Suprapubic skin (tissue), 4 donors: Measurements from ENCODE around the gene CREB3. TPM values are rescaled to one million over a fixed set of nuclear protein-coding genes. Genes with fewer than 3 reads are reported as not detected.

Source experiments
- DNase-seq, 2 donors: peaks; one replicate each; pipeline ENCODE4 v3.0.0-alpha.2; 2019; ENCODE audit warnings: low spot score in 2 of 2
- H3K27ac ChIP-seq: fragments of 200-600 bp; sonication (generic); one replicate; pipeline ENCODE4 v1.5.1; 2019
- H3K27me3 ChIP-seq: fragments of 200-600 bp; sonication (generic); one replicate; pipeline ENCODE4 v1.5.1; 2019
- H3K36me3 ChIP-seq: fragments of 200-600 bp; sonication (generic); one replicate; pipeline ENCODE4 v1.5.1; 2019
- H3K4me1 ChIP-seq: fragments of 200-600 bp; sonication (generic); one replicate; pipeline ENCODE4 v1.5.1; 2019
- H3K4me3 ChIP-seq: fragments of 200-600 bp; sonication (generic); one replicate; pipeline ENCODE4 v1.5.1; 2019; ENCODE audit warnings: mild to moderate bottlenecking
- H3K9me3 ChIP-seq: fragments of 200-600 bp; sonication (generic); one replicate; pipeline ENCODE4 v1.5.1; 2019
- CTCF ChIP-seq, 2 donors: fragments of 200-600 bp in 1 of 2; fragments of 450-650 bp in 1 of 2; sonication (generic) in 1 of 2; IDR thresholded peaks; one replicate each; pipeline ENCODE4 v1.5.1; 2016 to 2019; ENCODE audit warnings: antibody characterized with exemption in 2 of 2, mild to moderate bottlenecking in 1 of 2, moderate library complexity in 1 of 2
- EP300 ChIP-seq: sonication (generic); formaldehyde crosslinking; IDR thresholded peaks from one replicate; pipeline ENCODE4 v1.6.1; 2017; ENCODE audit warnings: antibody characterized with exemption
- POLR2A ChIP-seq, 2 donors: fragments of 450-650 bp; IDR thresholded peaks; one replicate each; pipeline ENCODE4 v1.6.1; 2017; ENCODE audit warnings: antibody characterized with exemption in 2 of 2, mild to moderate bottlenecking in 2 of 2, moderate library complexity in 2 of 2
- POLR2AphosphoS5 ChIP-seq, 3 donors: sonication (generic); formaldehyde crosslinking; IDR thresholded peaks; one replicate each; pipeline ENCODE4 v1.6.1; 2017; ENCODE audit warnings: antibody characterized with exemption in 3 of 3
- WGBS: methylation state at CpG from one replicate; pipeline ENCODE4 v1.1.5; 2018; 5-methylcytosine and 5-hydroxymethylcytosine counted together
- total RNA-seq, 4 donors: library from RNA; depleted of rRNA; stranded (reverse); fragments of >200 nt; gene quantifications; one replicate each; pipeline ENCODE4 v1.1.0, GENCODE V29; 2016

Gene CREB3, protein sequence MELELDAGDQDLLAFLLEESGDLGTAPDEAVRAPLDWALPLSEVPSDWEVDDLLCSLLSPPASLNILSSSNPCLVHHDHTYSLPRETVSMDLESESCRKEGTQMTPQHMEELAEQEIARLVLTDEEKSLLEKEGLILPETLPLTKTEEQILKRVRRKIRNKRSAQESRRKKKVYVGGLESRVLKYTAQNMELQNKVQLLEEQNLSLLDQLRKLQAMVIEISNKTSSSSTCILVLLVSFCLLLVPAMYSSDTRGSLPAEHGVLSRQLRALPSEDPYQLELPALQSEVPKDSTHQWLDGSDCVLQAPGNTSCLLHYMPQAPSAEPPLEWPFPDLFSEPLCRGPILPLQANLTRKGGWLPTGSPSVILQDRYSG
- total RNA-seq = 10 to 100 TPM; 18.8 to 24.1 (median 23.1) TPM

DNA sequence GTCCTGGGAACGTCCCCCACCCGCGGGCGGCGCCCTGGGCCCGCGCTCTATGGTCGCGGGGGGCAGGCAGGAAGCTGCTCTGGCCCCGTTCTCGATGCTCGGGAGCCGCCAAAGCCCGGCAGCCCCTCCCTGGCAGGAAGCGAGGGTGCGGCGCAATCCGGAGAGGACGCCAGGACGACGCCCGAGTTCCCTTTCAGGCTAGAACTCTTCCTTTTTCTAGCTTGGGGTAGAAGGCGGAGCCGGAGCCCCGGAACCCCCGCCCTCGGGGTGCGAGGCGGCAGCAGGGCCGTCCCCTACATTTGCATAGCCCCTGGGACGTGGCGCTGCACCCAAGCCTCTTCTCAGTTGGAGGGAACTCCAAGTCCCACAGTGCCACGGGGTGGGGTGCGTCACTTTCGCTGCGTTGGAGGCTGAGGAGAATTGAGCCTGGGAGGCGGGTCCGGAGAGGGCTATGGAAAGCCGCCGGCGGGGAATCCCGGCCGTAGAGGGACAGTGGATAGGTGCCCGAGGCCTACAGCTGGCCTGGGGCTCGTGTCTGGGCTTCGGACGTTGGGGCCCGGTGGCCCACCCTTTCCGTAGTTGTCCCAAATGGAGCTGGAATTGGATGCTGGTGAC is at the start of gene CREB3, which contains the start of gene TLN1:
TSS of gene CREB3 (plus strand) at position 482 of the 615 bp plus-strand sequence. CDS start at position 589, 107 bp downstream.
TSS of gene TLN1 (minus strand) at position 11 of the 615 bp plus-strand sequence. CDS start 6,501 bp downstream, outside the sequence.
- Histone ChIP-seq H3K27ac (peak within 1 kb of the TSS; percentile 96), H3K4me3 (peak within 1 kb of the TSS; percentile 65), H3K4me1 (peaks cover 53% of the 10 kb centered on the region), H3K36me3 (peaks cover 23% of the 10 kb centered on the region), H3K9me3 (no peaks in the 10 kb centered on the region), H3K27me3 (no peaks in the 10 kb centered on the region)
- DNase-seq = peak; percentile 99
- WGBS = 0% methylated on average over 2 of the region's 49 CpGs
- TF ChIP-seq POLR2AphosphoS5 (IDR thresholded peaks at IDR 0.05) = peak in 2 of 3 donors; percentile 94 to 95
- no peak for TF ChIP-seq CTCF (IDR thresholded peaks at IDR 0.05)
- TF ChIP-seq EP300 = no peak
- TF ChIP-seq POLR2A (IDR thresholded peaks at IDR 0.05) = peak in 1 of 2 donors; percentile 44

- peaks cover under 1% of the 10 kb centered on the region for H3K4me1 ChIP-seq
- H3K27me3 ChIP-seq = no peaks in the 10 kb centered on the region
- no peak overlapping the region for H3K27ac ChIP-seq
- 75% methylated on average over 2 of the region's 2 CpGs for WGBS
- TF ChIP-seq CTCF (IDR thresholded peaks at IDR 0.05) = no peak
- TF ChIP-seq POLR2AphosphoS5 (IDR thresholded peaks at IDR 0.05) = no peak
- no peak for TF ChIP-seq EP300
- no peak for TF ChIP-seq POLR2A (IDR thresholded peaks at IDR 0.05)
- no peaks in the 10 kb centered on the region for H3K9me3 ChIP-seq
- no peak overlapping the region for H3K4me3 ChIP-seq
- DNase-seq = no peak
- peaks cover 26% of the 10 kb centered on the region for H3K36me3 ChIP-seq
Observed at GRCh38 chr9:35683323-35683722, 49.1 kb upstream of the CREB3 start.

DNA sequence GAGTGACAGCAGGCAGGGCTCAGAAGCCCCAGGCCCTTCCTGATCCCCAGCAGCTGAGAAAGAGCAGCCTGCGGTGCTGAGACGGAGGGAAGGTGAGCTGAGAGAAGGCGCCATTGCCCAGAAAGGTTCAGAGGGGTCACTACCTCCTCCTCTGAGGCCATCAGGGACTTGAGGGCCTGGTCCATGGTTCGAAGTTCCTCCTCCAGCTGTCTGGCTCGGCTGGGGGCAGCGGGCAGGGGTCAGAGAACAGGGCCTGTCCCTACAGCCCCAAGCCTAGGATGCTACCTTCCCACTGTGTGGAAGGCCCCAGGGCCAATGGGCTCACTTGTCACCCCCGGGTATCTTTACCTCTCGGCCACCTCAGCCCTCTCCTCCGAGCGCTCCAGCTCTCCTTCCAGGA is 47.5 kb upstream of the CREB3 start:
- H3K27me3 ChIP-seq = no peaks in the 10 kb centered on the region
- WGBS = 83% methylated on average over 10 of the region's 10 CpGs
- peak overlapping the region; percentile 5 for H3K4me3 ChIP-seq
- no peak overlapping the region for H3K27ac ChIP-seq
- peaks cover 26% of the 10 kb centered on the region for H3K36me3 ChIP-seq
- TF ChIP-seq EP300 = no peak
- TF ChIP-seq POLR2AphosphoS5 (IDR thresholded peaks at IDR 0.05) = no peak
- TF ChIP-seq POLR2A (IDR thresholded peaks at IDR 0.05) = no peak
- no peak for TF ChIP-seq CTCF (IDR thresholded peaks at IDR 0.05)
- peaks cover 11% of the 10 kb centered on the region for H3K4me1 ChIP-seq
- DNase-seq = no peak
- no peaks in the 10 kb centered on the region for H3K9me3 ChIP-seq

GRCh38 chr9:35685506-35685905 is 47.0 kb upstream of the CREB3 start:
- TF ChIP-seq POLR2AphosphoS5 (IDR thresholded peaks at IDR 0.05) (no peak), POLR2A (IDR thresholded peaks at IDR 0.05) (no peak), EP300 (no peak), CTCF (IDR thresholded peaks at IDR 0.05) (no peak)
- WGBS = 89% methylated on average over 13 of the region's 13 CpGs
- DNase-seq = no peak
- H3K4me3 ChIP-seq = peak overlapping the region; percentile 5
- H3K27me3 ChIP-seq = no peaks in the 10 kb centered on the region
- peaks cover 17% of the 10 kb centered on the region for H3K4me1 ChIP-seq
- no peaks in the 10 kb centered on the region for H3K9me3 ChIP-seq
- H3K27ac ChIP-seq = no peak overlapping the region
- peaks cover 26% of the 10 kb centered on the region for H3K36me3 ChIP-seq
